Activated T-cell treated with anti-CD3 and anti-CD28 coated beads, Interleukin-2, amount 50 U/mL, for 72 hours (primary cell): Measurements from ENCODE around the gene LRRC43. TPM values are rescaled to one million over a fixed set of nuclear protein-coding genes. Genes with fewer than 3 reads are reported as not detected.
A peak's percentile ranks its signal among the peaks of the same experiment; 100 is the strongest.

Source experiments
- ATAC-seq, 2 donors: fragments of 150-1000 bp; cut with Tn5 transposase; replicated peaks in 1 of 2; 2 replicates each; pipeline ENCODE4 v1.10.0; 2021; ENCODE audit warnings: moderate library complexity in 2 of 2, mild to moderate bottlenecking in 1 of 2
- DNase-seq, 2 donors: peaks; one replicate each; pipeline ENCODE4 v3.0.0; 2021 to 2022; ENCODE audit warnings: mixed read lengths in 1 of 2
- H3K27ac Mint-ChIP-seq: one replicate; pipeline ENCODE4 v1.8.0; 2022; ENCODE audit warnings: mild to moderate bottlenecking, moderate library complexity, mixed read lengths
- H3K27me3 Mint-ChIP-seq: one replicate; pipeline ENCODE4 v1.8.0; 2022; ENCODE audit warnings: low read depth, mixed read lengths
- H3K36me3 Mint-ChIP-seq, 2 donors: one replicate each; pipeline ENCODE4 v1.8.0; 2022; ENCODE audit warnings: mixed read lengths in 2 of 2, mild to moderate bottlenecking in 1 of 2; ENCODE audit not compliant: insufficient read depth in 2 of 2
- H3K4me1 Mint-ChIP-seq: one replicate; pipeline ENCODE4 v1.8.0; 2022; ENCODE audit warnings: low read depth, mixed read lengths
- H3K4me3 Mint-ChIP-seq, 2 donors: one replicate each; pipeline ENCODE4 v1.8.0; 2022; ENCODE audit warnings: mild to moderate bottlenecking in 2 of 2, mixed read lengths in 2 of 2, moderate library complexity in 2 of 2
- H3K9me3 Mint-ChIP-seq, 2 donors: one replicate each; pipeline ENCODE4 v1.8.0; 2022; ENCODE audit warnings: mixed read lengths in 2 of 2
- total RNA-seq, 2 donors: library from RNA; stranded (reverse); gene quantifications; one replicate each; pipeline ENCODE4 v1.2.3, GENCODE V29; 2022

LRRC43 gene
- total RNA-seq, 2 donors from 2014 or later: 0.74 to 1.2 TPM

DNA sequence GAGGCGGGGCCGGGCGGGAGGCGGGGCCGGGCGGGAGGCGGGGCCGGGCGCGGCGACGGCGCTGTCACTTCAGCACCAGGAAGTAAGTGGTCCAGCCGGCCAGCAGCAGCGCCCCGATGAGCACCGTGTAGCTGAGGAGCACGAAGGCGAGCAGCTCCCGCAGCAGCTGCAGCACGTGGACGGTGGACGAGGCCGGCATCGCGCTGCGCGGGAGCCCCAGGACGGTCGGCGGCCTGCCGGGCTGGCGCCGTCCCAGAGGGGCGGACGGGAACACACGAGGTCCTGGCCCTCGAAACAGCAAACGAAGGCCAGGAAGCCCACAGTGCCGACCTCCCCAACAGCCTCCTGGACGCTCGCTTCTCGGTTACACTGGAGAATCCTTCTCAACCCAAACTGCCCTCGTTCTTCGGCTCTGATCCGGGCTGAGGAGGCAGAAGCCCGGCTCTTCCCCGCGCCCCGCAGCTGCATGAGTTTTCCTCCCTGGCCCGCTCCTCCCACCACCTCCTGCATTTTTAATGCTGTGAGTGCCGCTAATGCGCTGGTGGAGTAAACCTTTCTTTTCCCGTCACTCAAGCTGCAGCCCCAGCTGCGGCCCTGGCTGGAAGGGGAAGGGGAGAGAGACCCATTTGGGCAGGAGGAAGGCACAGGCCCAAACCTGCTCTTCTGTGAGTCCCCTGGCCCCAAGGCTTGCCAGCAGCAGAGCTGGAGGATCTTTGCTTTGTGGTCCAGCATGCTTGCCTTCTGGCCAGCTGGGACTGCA lies 43.6 kb downstream of the LRRC43 start:
- Mint-ChIP-seq H3K27me3 (no peaks in the 10 kb centered on the region), H3K4me1 (peaks cover 40% of the 10 kb centered on the region), H3K9me3 (no peaks in the 10 kb centered on the region), H3K4me3 (peak overlapping the region; percentile 72 to 83), H3K36me3 (peaks cover 2 to 13% of the 10 kb centered on the region in 2 donors), H3K27ac (no peak overlapping the region)
- peak; percentile 64 to 68 for ATAC-seq
- DNase-seq: no peak

DNA sequence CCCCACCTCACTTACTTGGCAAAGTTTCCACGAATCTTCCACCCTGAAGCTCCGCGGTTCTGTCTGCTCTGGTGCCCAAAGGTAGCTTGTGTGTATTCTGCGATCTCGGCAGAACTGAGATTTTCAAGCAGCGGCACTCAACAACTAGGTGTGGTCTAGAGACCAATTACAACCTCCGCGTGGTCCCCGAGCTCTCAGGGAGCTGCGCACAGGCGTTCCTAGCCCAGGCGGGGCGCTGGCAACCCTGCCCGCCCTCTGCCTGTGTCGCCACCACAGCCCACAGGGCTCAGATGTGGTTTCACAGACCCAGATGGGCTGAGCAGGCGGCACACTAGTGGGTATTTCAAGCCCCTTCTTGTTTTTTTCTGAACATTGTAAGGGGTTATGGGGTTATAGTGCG lies 44.4 kb downstream of the LRRC43 start:
- Mint-ChIP-seq H3K27ac (no peak overlapping the region), H3K36me3 (peaks cover 2 to 12% of the 10 kb centered on the region in 2 donors), H3K9me3 (no peaks in the 10 kb centered on the region), H3K4me3 (peak overlapping the region; percentile 72 to 83), H3K4me1 (peaks cover 40% of the 10 kb centered on the region), H3K27me3 (no peaks in the 10 kb centered on the region)
- ATAC-seq (no peak), DNase-seq (peak; percentile 21 to 65)

DNA sequence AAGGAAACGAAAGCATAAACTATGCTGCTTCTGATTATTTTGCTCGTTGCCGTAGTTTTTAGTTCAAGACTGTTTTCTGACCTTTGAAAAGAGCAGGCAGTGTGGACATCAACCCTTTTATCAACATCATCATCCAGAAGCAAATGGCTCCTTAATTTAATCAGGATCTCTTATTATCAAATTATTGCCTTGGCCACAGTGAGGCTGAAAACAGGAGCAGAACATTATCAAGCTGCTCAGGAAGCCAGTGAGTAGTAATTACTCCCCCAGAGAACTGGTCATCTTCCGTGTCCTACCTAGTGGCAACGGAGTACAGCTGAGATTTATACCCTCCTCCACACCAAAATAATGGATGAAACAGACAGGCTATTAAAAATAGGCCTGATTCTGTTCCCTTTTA lies 45.2 kb downstream of the LRRC43 start:
- Mint-ChIP-seq H3K4me3 (peak overlapping the region; percentile 55 to 83), H3K36me3 (peaks cover 2 to 13% of the 10 kb centered on the region in 2 donors), H3K27me3 (no peaks in the 10 kb centered on the region), H3K4me1 (peaks cover 35% of the 10 kb centered on the region), H3K27ac (no peak overlapping the region), H3K9me3 (no peaks in the 10 kb centered on the region)
- DNase-seq: no peak
- no peak for ATAC-seq

DNA sequence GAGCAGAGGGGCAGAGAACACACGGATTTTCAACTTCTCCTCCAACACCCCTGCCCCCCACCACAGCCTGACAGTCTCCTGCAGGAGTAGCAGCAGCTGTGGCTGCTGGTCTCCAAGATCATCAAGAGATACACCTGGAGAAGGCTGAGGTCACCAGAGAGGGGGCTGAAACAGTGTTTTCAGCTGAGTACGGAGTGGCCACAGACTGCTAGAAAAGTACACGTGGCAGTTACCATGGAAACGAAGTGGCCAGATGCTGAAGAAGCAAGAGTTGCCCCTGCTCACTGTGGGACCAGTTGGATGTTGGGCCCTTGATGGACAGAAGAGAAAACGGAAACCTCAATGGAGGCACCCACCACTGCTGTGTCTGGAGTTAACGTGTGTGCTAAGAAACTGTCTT lies 47.9 kb downstream of the LRRC43 start:
- DNase-seq: no peak
- Mint-ChIP-seq H3K4me1 (peaks cover 18% of the 10 kb centered on the region), H3K36me3 (peaks cover 4 to 5% of the 10 kb centered on the region in 2 donors), H3K9me3 (no peaks in the 10 kb centered on the region), H3K4me3 (no peak overlapping the region), H3K27ac (no peak overlapping the region), H3K27me3 (no peaks in the 10 kb centered on the region)
- no peak for ATAC-seq

DNA sequence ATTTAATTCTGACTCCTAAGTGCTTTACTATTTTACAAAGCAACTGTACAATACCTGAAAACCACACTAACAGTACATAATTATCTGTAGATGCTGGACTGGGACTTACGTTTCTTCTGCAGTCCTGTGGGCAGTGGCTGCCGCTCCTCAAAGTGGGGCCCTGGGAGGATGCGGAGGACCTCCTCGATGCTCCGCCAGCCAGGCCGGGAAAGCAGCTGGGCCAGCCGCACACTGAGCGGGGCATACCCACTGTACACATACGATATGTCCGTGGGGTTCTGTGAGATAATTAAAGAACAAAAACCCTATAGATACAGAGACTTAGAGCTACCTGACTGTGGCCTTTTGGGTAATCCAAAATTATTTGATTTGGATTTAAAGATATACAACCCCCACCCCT lies 49.8 kb downstream of the LRRC43 start:
- Mint-ChIP-seq H3K4me1 (peaks cover 6% of the 10 kb centered on the region), H3K36me3 (peaks cover 7 to 8% of the 10 kb centered on the region in 2 donors), H3K9me3 (no peaks in the 10 kb centered on the region), H3K4me3 (no peak overlapping the region), H3K27me3 (no peaks in the 10 kb centered on the region), H3K27ac (no peak overlapping the region)
- no peak for DNase-seq
- no peak for ATAC-seq

DNA sequence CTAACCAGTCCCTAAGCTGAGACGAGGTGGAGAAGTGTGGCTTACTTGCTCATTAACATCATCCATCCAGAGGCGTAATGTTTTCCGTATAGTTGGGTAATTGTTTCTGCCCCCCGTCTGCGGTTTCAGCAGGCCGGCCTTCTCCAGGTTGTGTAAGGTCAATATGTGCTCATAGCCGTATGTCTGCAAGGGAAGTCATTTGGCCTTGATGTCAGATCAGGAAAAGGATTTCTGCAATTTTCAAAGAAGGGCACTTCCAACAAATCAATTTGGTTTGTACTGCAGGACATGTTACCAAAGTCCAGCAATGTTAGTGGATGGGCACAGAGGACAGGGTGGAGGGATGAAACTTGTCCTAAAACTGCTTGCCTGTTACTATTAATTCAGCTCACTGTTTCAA lies 52.8 kb downstream of the LRRC43 start:
- no peak for ATAC-seq
- Mint-ChIP-seq H3K4me1 (no peaks in the 10 kb centered on the region), H3K27ac (peak overlapping the region; percentile 54)

DNA sequence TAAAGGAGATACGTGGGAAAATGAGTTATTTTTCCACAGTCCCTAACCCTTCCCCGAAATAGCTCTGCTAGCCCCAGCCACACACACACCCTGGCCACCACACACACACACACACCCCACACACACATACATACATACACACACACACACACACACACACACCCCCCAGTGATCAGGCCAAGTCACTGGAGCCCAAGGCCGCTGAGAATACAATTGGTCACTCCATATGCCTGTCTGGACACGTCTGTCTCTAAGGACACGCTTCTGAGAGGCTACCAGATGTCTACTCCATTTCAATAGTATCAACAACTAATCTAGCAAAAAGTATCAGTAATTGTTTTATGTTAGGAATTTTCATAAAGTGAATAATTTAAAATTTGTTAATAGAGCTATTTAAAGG lies 55.9 kb downstream of the LRRC43 start:
- ATAC-seq (no peak), DNase-seq (no peak)
- Mint-ChIP-seq H3K4me3 (no peak overlapping the region), H3K36me3 (peaks cover 6 to 7% of the 10 kb centered on the region in 2 donors), H3K27ac (no peak overlapping the region), H3K9me3 (no peaks in the 10 kb centered on the region), H3K27me3 (no peaks in the 10 kb centered on the region), H3K4me1 (peaks cover 4% of the 10 kb centered on the region)

More for the DNA sequence above, 52.8 kb downstream of the LRRC43 start:
- Mint-ChIP-seq H3K4me3 (no peak overlapping the region), H3K9me3 (no peaks in the 10 kb centered on the region), H3K27me3 (no peaks in the 10 kb centered on the region), H3K36me3 (peaks cover 7 to 11% of the 10 kb centered on the region in 2 donors)
- DNase-seq: no peak

DNA sequence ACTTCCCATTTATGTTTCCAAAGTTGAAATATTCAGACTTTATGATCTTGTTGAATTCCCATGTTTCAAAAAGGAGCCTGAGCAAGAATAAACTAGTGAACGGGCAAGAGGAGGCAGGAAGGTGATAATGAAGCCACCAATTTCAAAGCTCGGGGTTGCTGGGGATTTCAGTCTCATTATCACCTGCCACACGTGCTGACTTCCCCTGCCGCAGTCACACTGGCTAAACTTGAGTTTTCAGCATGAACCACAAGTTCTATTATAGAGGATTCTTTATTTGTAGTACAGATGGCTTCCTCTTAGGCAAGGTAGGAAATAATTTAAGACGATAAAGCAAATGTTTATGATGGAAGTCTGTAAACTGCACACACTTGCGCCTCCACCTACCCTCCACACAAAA lies 61.0 kb downstream of the LRRC43 start:
- DNase-seq: no peak
- peak in 1 of 2 donors; percentile 41 for ATAC-seq

DNA sequence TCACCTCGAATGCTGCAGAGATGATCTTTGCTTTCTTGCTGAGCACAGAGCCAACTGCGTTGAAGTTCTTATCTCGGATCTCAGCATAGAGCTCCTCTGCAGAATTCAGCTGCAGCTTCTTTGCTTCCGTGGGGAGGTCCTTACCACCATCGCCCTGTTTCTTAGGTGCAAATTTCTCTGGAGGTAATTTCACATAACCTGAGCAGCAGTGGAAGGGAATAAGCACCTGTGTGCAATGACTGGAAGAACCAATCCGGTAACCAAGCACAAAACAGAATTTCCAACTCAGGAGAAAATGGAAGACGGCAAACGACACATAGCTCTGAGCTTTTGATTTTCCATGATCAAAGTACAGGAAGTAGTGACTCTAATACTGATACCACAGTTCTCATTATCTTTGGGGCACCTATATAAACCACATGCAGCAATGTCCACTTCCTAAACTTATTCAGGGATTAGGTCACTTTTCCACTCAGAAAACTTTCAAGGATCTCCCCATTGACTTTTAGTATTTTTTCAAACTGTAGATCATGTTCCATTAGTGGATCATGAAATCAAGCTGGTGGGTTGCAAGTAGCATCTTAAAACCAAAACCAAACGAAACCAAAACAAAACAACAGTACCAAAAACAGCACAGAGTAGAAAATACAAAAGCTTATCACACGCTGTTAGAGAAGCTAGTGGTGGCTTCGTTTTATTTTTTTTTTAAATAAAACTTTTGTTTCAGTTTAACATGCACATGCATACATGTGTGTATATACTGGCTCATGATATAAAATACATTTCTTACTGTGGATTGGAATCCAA lies 61.8 kb downstream of the LRRC43 start:
- DNase-seq (no peak), ATAC-seq (peak; percentile 67 to 87)
- peak overlapping the region; percentile 70 to 93 for H3K4me3 Mint-ChIP-seq
- H3K36me3 Mint-ChIP-seq: peaks cover 0 to 4% of the 10 kb centered on the region in 2 donors
- peak overlapping the region; percentile 67 for H3K27ac Mint-ChIP-seq
- H3K9me3 Mint-ChIP-seq: no peaks in the 10 kb centered on the region
- peaks cover 17% of the 10 kb centered on the region for H3K4me1 Mint-ChIP-seq
- no peaks in the 10 kb centered on the region for H3K27me3 Mint-ChIP-seq

More for the DNA sequence above, 61.0 kb downstream of the LRRC43 start:
- Mint-ChIP-seq H3K9me3 (no peaks in the 10 kb centered on the region), H3K27me3 (no peaks in the 10 kb centered on the region), H3K27ac (peak overlapping the region; percentile 67), H3K36me3 (peaks cover 0 to 4% of the 10 kb centered on the region in 2 donors), H3K4me1 (peaks cover 17% of the 10 kb centered on the region), H3K4me3 (peak overlapping the region; percentile 70 to 93)

DNA sequence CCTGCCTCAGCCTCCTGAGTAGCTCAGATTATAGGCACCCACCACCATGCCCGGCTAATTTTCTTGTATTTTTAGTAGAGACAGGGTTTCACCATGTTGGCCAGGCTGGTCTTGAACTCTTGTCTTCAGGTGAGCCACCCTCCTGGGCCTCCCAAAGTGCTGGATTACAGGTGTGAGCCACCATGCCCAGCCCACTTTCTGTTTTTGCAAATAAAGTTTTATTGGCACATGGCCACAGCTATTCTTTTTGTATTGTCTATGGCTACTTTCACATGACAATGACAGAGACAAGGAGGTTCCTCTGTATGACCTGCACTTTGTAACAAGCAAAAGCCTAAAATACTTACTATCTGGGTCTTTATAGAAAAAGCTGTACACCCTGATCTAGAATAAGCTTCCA lies 62.6 kb downstream of the LRRC43 start:
- DNase-seq: no peak
- Mint-ChIP-seq H3K36me3 (no peaks in the 10 kb centered on the region), H3K27ac (peak overlapping the region; percentile 33), H3K27me3 (no peaks in the 10 kb centered on the region), H3K4me3 (peak overlapping the region; percentile 29 to 93), H3K9me3 (no peaks in the 10 kb centered on the region), H3K4me1 (peaks cover 17% of the 10 kb centered on the region)
- ATAC-seq: no peak

DNA sequence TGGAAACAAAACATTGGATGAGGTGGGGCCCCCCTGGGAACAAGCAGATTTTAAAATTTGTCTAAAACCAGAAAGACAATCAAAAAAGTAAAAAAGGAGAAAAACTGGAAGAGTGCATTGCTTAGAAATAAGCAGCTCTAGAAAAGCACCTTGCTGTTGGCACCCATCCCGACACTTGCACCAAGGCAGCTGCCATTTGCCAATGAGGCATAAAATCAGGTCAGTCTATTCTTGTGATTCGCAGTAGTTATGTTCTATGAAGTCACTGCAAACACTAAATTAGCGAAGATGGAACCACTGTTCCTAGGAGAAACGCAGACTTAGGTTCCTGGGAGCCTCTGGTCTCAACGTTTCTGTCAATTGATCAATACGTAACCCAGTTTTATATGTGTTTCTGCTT lies 67.1 kb downstream of the LRRC43 start:
- no peaks in the 10 kb centered on the region for H3K36me3 Mint-ChIP-seq
- H3K4me3 Mint-ChIP-seq: no peak overlapping the region
- no peaks in the 10 kb centered on the region for H3K9me3 Mint-ChIP-seq
- DNase-seq: no peak
- H3K4me1 Mint-ChIP-seq: peaks cover 1% of the 10 kb centered on the region
- no peaks in the 10 kb centered on the region for H3K27me3 Mint-ChIP-seq
- H3K27ac Mint-ChIP-seq: no peak overlapping the region
- no peak for ATAC-seq

DNA sequence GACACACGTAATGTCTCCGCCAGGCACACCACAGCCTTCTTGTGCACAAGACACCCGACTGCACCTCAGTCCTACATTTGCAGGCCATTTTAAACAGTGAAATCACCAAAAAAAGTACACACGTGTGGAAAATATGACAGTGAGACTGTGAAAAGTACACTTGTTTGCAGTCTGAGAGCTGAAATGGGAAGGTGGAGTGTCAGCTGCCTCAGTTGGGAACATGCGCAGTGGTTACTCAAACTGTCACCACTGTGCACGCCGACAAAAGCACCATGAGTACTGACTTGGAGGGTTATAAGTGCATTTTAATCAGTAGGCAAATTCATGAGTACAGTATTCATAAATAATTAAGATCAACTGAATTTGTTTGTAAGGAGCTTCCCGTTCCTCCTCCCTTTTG lies 67.6 kb downstream of the LRRC43 start:
- no peak for DNase-seq
- no peak for ATAC-seq
- Mint-ChIP-seq H3K4me1 (no peaks in the 10 kb centered on the region), H3K4me3 (no peak overlapping the region), H3K36me3 (no peaks in the 10 kb centered on the region), H3K9me3 (no peaks in the 10 kb centered on the region), H3K27me3 (no peaks in the 10 kb centered on the region), H3K27ac (no peak overlapping the region)
